Neural cell (in vitro differentiated cells): Measurements from ENCODE around the gene ARSA. TPM values are rescaled to one million over a fixed set of nuclear protein-coding genes. Genes with fewer than 3 reads are reported as not detected.

ENCODE experiments used
- H2AFZ ChIP-seq: fragments of 200-600, 300-800 bp; sonication (generic), shearing (Covaris generic); 2 replicates; pipeline ENCODE4 v1.6.0; 2014; ENCODE audit warnings: low read depth, mild to moderate bottlenecking, antibody characterized with exemption, low read length, moderate library complexity
- H3F3A ChIP-seq: fragments of 200-600 bp; shearing (Covaris generic); 2 replicates; pipeline ENCODE4 v1.6.1; 2016; ENCODE audit warnings: mild to moderate bottlenecking, moderate library complexity, mixed read lengths, antibody characterized with exemption, low read length; ENCODE audit not compliant: insufficient read depth, poor library complexity, severe bottlenecking
- H3K27ac ChIP-seq: fragments of 200-600, 300-800 bp; sonication (generic), shearing (Covaris generic); 2 replicates; pipeline ENCODE4 v1.5.1; 2014; ENCODE audit warnings: mild to moderate bottlenecking, low read length, moderate library complexity
- H3K27me3 ChIP-seq: fragments of 300-800, 200-600 bp; sonication (generic), shearing (Covaris generic); 2 replicates; pipeline ENCODE4 v1.6.0; 2014; ENCODE audit warnings: mild to moderate bottlenecking, low read depth, low read length, moderate library complexity; ENCODE audit not compliant: insufficient read depth
- H3K36me3 ChIP-seq: fragments of 300-800, 200-600 bp; sonication (generic), shearing (Covaris generic); 2 replicates; pipeline ENCODE4 v1.5.1; 2014; ENCODE audit warnings: mild to moderate bottlenecking, antibody characterized with exemption, low read length, moderate library complexity; ENCODE audit not compliant: insufficient read depth
- H3K4me2 ChIP-seq: fragments of 300-800, 200-600 bp; sonication (generic), shearing (Covaris generic); 2 replicates; pipeline ENCODE4 v1.6.0; 2014; ENCODE audit warnings: mild to moderate bottlenecking, low read length
- H3K4me3 ChIP-seq: fragments of 300-800, 200-600 bp; sonication (generic), shearing (Covaris generic); 2 replicates; pipeline ENCODE4 v1.5.1; 2014; ENCODE audit warnings: mild to moderate bottlenecking, low read length, moderate library complexity
- H3K79me2 ChIP-seq: fragments of 200-600 bp; shearing (Covaris generic); replicated peaks from 2 replicates; pipeline ENCODE4 v1.6.0; 2014; ENCODE audit warnings: mild to moderate bottlenecking, low read length, moderate library complexity; ENCODE audit not compliant: insufficient read depth
- H3K9ac ChIP-seq: fragments of 300-800, 200-600 bp; sonication (generic), shearing (Covaris generic); 2 replicates; pipeline ENCODE4 v1.6.1; 2016; ENCODE audit warnings: mild to moderate bottlenecking, low read length, mixed read lengths
- H3K9me2 ChIP-seq: fragments of 200-600 bp; shearing (Covaris generic); 2 replicates; pipeline ENCODE4 v1.6.1; 2016; ENCODE audit warnings: mild to moderate bottlenecking, low read length, mixed read lengths; ENCODE audit not compliant: insufficient read depth
- H3K9me3 ChIP-seq: fragments of 200-600, 300-800 bp; sonication (generic), shearing (Covaris generic); 2 replicates; pipeline ENCODE4 v1.6.1; 2016; ENCODE audit warnings: mild to moderate bottlenecking, mixed run types, low read length, moderate library complexity, mixed read lengths
- H4K20me1 ChIP-seq: fragments of 200-600 bp; shearing (Covaris generic); 2 replicates; pipeline ENCODE4 v1.6.1; 2016; ENCODE audit warnings: mild to moderate bottlenecking, mixed run types; ENCODE audit not compliant: insufficient read depth
- EP300 ChIP-seq: fragments of 450-650 bp; conservative IDR thresholded peaks from 2 replicates; pipeline ENCODE4 v1.6.1; 2014; ENCODE audit warnings: antibody characterized with exemption, mild to moderate bottlenecking, moderate library complexity; ENCODE audit not compliant: poor library complexity, severe bottlenecking
- EZH2 ChIP-seq: fragments of 200-600, 300-800 bp; shearing (Covaris generic), sonication (generic); IDR thresholded peaks from 2 replicates; pipeline ENCODE4 v1.6.1; 2014; ENCODE audit warnings: antibody characterized with exemption, low read length, borderline replicate concordance, mild to moderate bottlenecking; ENCODE audit not compliant: insufficient read depth, poor library complexity, severe bottlenecking
- MXI1 ChIP-seq: fragments of 450-650 bp; conservative IDR thresholded peaks from 2 replicates; pipeline ENCODE4 v1.6.1; 2014; ENCODE audit warnings: antibody characterized with exemption, mild to moderate bottlenecking; ENCODE audit not compliant: poor library complexity, severe bottlenecking
- POLR2AphosphoS5 ChIP-seq: IDR thresholded peaks from 2 replicates; pipeline ENCODE4 v1.6.1; 2012
- RAD21 ChIP-seq: fragments of 450-650 bp; conservative IDR thresholded peaks from 2 replicates; pipeline ENCODE4 v1.6.1; 2014; ENCODE audit warnings: antibody characterized with exemption, mild to moderate bottlenecking, moderate library complexity
- REST ChIP-seq: IDR thresholded peaks from 2 replicates; pipeline ENCODE4 v1.6.1; 2012; ENCODE audit warnings: borderline replicate concordance
- SMC3 ChIP-seq: fragments of 450-650 bp; conservative IDR thresholded peaks from 2 replicates; pipeline ENCODE4 v1.6.1; 2014; ENCODE audit warnings: antibody characterized with exemption, mild to moderate bottlenecking, moderate library complexity; ENCODE audit not compliant: poor library complexity
- TAF1 ChIP-seq: IDR thresholded peaks from 2 replicates; pipeline ENCODE4 v1.6.1; 2012; ENCODE audit warnings: low read depth
- polyA plus RNA-seq: library from polyadenylated mRNA; depleted of rRNA; stranded (reverse); fragments of >200 nt; gene quantifications from 2 replicates; pipeline ENCODE4 v1.2.3, GENCODE V29; 2014
- TF ChIP-seq, protein P1 (sequence below): fragments of 450-650 bp; IDR thresholded peaks from 2 replicates; pipeline ENCODE4 v1.5.1; 2014; ENCODE audit warnings: antibody characterized with exemption, mild to moderate bottlenecking, moderate library complexity; ENCODE audit not compliant: poor library complexity, severe bottlenecking

ARSA gene
- polyA plus RNA-seq, 1 donor from 2014 or later, result 32.5 TPM

DNA sequence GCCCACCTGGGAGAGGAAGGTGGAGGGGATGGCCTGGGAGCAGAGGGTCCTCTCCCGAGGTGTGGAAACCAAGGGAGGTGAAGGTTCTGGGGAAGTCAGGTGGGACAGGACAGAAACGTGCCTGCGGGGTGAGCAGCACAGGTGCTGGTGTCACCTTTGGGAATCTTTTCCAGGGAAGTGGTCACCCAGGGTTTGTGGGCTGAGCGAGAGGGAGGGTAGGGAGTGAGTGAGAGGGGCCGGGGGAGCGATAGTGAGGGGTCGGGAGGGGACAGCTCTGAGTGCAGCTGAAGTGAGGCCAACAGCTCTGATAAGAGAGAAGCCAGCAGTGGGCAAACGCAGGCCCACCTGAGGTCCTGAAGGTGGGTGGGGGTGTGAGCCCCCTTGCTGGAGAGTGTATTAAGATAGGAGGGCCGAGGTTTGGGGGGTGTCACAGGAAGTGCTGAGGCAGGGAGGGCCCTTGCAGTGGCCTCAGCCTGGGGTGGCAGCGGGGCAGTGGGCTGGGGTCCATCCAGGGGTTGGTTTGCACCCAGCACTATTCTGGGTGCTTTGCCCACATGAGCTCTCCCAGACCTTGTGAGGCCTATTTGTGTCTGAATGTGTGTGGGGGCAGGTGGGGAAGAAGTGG, 43.1 kb upstream of the ARSA start:
- Histone ChIP-seq H3K4me3 (no peak overlapping the region), H3K27me3 (no peaks in the 10 kb centered on the region), H3K9ac (no peak overlapping the region), H2AFZ (no peak overlapping the region), H3K27ac (no peak overlapping the region), H3F3A (no peaks in the 10 kb centered on the region), H3K9me3 (no peaks in the 10 kb centered on the region), H3K9me2 (no peaks in the 10 kb centered on the region), H3K79me2 (no peaks in the 10 kb centered on the region), H3K36me3 (no peaks in the 10 kb centered on the region), H3K4me2 (no peak overlapping the region), H4K20me1 (no peaks in the 10 kb centered on the region)
- TF ChIP-seq MXI1 (no peak), EZH2 (no peak), TAF1 (no peak)

GRCh38 chr22:50670513-50670912, 42.6 kb upstream of the ARSA start:
- Histone ChIP-seq H3K4me2 (no peak overlapping the region), H3K27ac (no peak overlapping the region), H2AFZ (no peak overlapping the region), H3K9me2 (no peaks in the 10 kb centered on the region), H3K27me3 (no peaks in the 10 kb centered on the region), H3K9me3 (no peaks in the 10 kb centered on the region), H4K20me1 (no peaks in the 10 kb centered on the region), H3F3A (no peaks in the 10 kb centered on the region), H3K36me3 (no peaks in the 10 kb centered on the region), H3K9ac (no peak overlapping the region), H3K4me3 (no peak overlapping the region), H3K79me2 (no peaks in the 10 kb centered on the region)
- TF ChIP-seq TAF1, result no peak
- no peak for TF ChIP-seq MXI1
- no peak for TF ChIP-seq EP300
- no peak for TF ChIP-seq POLR2AphosphoS5
- TF ChIP-seq, protein P1, sequence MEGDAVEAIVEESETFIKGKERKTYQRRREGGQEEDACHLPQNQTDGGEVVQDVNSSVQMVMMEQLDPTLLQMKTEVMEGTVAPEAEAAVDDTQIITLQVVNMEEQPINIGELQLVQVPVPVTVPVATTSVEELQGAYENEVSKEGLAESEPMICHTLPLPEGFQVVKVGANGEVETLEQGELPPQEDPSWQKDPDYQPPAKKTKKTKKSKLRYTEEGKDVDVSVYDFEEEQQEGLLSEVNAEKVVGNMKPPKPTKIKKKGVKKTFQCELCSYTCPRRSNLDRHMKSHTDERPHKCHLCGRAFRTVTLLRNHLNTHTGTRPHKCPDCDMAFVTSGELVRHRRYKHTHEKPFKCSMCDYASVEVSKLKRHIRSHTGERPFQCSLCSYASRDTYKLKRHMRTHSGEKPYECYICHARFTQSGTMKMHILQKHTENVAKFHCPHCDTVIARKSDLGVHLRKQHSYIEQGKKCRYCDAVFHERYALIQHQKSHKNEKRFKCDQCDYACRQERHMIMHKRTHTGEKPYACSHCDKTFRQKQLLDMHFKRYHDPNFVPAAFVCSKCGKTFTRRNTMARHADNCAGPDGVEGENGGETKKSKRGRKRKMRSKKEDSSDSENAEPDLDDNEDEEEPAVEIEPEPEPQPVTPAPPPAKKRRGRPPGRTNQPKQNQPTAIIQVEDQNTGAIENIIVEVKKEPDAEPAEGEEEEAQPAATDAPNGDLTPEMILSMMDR, result no peak
- no peak for TF ChIP-seq REST
- TF ChIP-seq RAD21, result no peak
- no peak for TF ChIP-seq EZH2
- no peak for TF ChIP-seq SMC3

DNA sequence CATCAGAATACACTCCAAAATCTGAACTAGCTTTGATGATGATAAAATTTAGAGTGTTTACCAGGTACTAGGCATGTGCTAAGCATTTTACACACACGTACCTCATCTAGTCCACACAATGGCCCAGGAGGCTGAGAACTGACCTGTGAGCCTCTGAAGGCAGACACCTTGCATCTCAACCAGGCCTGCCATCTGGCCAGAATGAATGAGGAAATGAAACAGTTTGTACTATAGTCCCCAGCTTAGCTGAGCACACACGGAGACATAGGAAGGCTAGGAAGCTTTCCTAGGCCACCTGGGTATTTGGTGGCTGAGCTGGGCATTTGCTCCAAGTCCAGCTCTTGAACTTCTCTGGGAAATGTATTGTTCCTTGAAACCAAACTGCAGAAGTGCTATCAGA, 37.8 kb upstream of the ARSA start:
- H3K9ac ChIP-seq, result no peak overlapping the region

More for the DNA sequence above, 37.8 kb upstream of the ARSA start:
- Histone ChIP-seq H2AFZ (no peak overlapping the region), H3K4me2 (no peak overlapping the region), H3K36me3 (no peaks in the 10 kb centered on the region), H3K9me3 (no peaks in the 10 kb centered on the region), H3F3A (no peaks in the 10 kb centered on the region), H3K27me3 (no peaks in the 10 kb centered on the region), H3K9me2 (no peaks in the 10 kb centered on the region), H4K20me1 (no peaks in the 10 kb centered on the region), H3K27ac (no peak overlapping the region), H3K4me3 (no peak overlapping the region), H3K79me2 (no peaks in the 10 kb centered on the region)
- TF ChIP-seq POLR2AphosphoS5 (no peak), TAF1 (no peak), EP300 (no peak), SMC3 (no peak), REST (no peak), EZH2 (no peak), RAD21 (no peak), MXI1 (no peak)
- TF ChIP-seq, protein P1, result no peak
